ENCODE measurements around the gene TGFBI.

TGFBI gene

DNA sequence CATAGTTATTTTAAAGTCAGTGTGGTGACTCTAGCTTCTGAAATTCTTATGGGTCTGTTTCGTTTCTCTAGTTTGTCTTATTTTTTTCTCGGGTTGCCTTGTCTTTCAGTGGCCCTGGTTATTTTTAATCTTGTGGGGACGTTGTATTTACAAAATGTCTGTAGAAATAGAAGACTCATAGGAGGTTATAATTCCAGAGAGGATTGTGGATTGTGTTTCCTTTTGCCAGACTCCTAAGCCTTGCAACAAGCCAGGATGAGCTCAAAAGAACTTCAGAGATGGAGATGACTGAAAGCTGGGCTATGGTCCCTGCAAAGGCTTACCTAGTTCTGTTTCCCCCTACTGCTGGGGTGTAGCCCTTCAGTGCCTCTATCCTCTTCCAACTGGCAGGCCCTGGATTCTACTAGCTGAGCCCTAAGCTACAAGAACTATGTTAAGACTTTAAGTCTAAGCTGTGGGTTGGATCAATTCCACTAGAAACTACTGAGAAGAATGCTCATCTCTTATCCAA is 41.8 kb upstream of the TGFBI start:
- no peak overlapping the region for H3K27ac ChIP-seq (ENCODE audit: low read depth, low read length)
- no peaks in the 10 kb centered on the region for H3K9me3 ChIP-seq (ENCODE audit: control insufficient read depth, insufficient read depth, low read length)
- no peaks in the 10 kb centered on the region for H3K79me2 ChIP-seq (ENCODE audit: control insufficient read depth, low read length)
- no peaks in the 10 kb centered on the region for H3K9me2 ChIP-seq (replicated peaks; ENCODE audit: control insufficient read depth, low read length)
- no peak overlapping the region for H3K4me2 ChIP-seq (ENCODE audit: low read length)
- H4K20me1 ChIP-seq (ENCODE audit: control insufficient read depth, insufficient read depth, low read depth, low read length), result no peaks in the 10 kb centered on the region
- H3F3A ChIP-seq (ENCODE audit: control insufficient read depth, insufficient read depth), result no peaks in the 10 kb centered on the region
- H3K36me3 ChIP-seq (ENCODE audit: control insufficient read depth, low read length), result no peaks in the 10 kb centered on the region
- no peaks in the 10 kb centered on the region for H3K4me1 ChIP-seq (ENCODE audit: control insufficient read depth, low read length)
- H3K27me3 ChIP-seq (ENCODE audit: control insufficient read depth, low read length), result peaks cover 13% of the 10 kb centered on the region
- no peak overlapping the region for H3K4me3 ChIP-seq (ENCODE audit: low read length)
- TF ChIP-seq, protein P1, sequence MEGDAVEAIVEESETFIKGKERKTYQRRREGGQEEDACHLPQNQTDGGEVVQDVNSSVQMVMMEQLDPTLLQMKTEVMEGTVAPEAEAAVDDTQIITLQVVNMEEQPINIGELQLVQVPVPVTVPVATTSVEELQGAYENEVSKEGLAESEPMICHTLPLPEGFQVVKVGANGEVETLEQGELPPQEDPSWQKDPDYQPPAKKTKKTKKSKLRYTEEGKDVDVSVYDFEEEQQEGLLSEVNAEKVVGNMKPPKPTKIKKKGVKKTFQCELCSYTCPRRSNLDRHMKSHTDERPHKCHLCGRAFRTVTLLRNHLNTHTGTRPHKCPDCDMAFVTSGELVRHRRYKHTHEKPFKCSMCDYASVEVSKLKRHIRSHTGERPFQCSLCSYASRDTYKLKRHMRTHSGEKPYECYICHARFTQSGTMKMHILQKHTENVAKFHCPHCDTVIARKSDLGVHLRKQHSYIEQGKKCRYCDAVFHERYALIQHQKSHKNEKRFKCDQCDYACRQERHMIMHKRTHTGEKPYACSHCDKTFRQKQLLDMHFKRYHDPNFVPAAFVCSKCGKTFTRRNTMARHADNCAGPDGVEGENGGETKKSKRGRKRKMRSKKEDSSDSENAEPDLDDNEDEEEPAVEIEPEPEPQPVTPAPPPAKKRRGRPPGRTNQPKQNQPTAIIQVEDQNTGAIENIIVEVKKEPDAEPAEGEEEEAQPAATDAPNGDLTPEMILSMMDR (IDR thresholded peaks at IDR 0.05; ENCODE audit: low read depth, low read length, poor library complexity, severe bottlenecking), result no peak
- TF ChIP-seq EZH2phosphoT487 (IDR thresholded peaks at IDR 0.05; ENCODE audit: borderline replicate concordance, low read length), result no peak

DNA sequence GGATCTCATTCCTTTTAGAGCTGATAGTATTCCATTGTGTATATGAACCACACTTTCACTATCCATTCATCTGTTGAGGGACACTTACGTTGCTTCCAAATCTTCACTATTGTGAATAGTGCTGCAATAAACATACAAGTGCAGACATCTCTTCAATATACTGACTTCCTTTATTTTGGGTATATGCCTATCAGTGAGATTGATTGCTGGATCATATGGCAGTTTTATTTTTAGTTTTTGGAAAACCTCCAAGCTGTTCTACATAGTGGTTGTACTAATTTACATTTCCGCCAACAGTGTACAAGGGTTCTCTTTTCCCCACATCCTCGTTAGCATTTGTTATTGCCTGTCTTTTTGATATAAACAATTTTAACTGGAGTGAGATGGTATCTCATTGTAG is 40.2 kb upstream of the TGFBI start:
- Histone ChIP-seq H3K4me1 (ENCODE audit: control insufficient read depth, low read length) (no peaks in the 10 kb centered on the region), H3K9me2 (replicated peaks; ENCODE audit: control insufficient read depth, low read length) (no peaks in the 10 kb centered on the region), H3K79me2 (ENCODE audit: control insufficient read depth, low read length) (no peaks in the 10 kb centered on the region), H4K20me1 (ENCODE audit: control insufficient read depth, insufficient read depth, low read depth, low read length) (no peaks in the 10 kb centered on the region), H3K4me3 (ENCODE audit: low read length) (no peak overlapping the region), H3K36me3 (ENCODE audit: control insufficient read depth, low read length) (no peaks in the 10 kb centered on the region), H3K9me3 (ENCODE audit: control insufficient read depth, insufficient read depth, low read length) (no peaks in the 10 kb centered on the region), H3K27me3 (ENCODE audit: control insufficient read depth, low read length) (peaks cover 16% of the 10 kb centered on the region), H3K27ac (ENCODE audit: low read depth, low read length) (no peak overlapping the region), H3K4me2 (ENCODE audit: low read length) (no peak overlapping the region), H3F3A (ENCODE audit: control insufficient read depth, insufficient read depth) (no peaks in the 10 kb centered on the region)
- TF ChIP-seq, protein P1 (IDR thresholded peaks at IDR 0.05; ENCODE audit: low read depth, low read length, poor library complexity, severe bottlenecking), result no peak

DNA sequence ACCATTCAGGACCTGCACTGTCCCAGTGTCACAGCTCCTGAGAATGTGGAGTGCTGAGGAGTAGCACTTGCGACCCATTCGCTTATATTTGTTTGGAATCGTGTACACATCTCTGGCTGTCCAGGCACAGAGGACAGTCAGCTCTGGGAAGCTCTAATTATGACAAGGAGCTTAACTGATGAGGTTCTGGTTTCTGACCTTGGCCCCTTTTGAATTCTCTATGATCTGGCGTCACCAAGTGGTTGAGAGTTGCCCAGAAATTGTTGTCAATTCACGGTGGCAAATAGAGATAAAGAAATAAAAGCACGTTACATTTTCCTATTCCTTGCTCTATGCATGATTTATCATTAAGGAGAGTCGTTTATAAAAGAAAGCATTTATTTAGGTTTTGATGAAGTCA is 39.1 kb upstream of the TGFBI start:
- Histone ChIP-seq H3K4me1 (ENCODE audit: control insufficient read depth, low read length) (no peaks in the 10 kb centered on the region), H3K9me2 (replicated peaks; ENCODE audit: control insufficient read depth, low read length) (no peaks in the 10 kb centered on the region), H3K27me3 (ENCODE audit: control insufficient read depth, low read length) (peaks cover 18% of the 10 kb centered on the region), H3K4me2 (ENCODE audit: low read length) (no peak overlapping the region), H3K36me3 (ENCODE audit: control insufficient read depth, low read length) (no peaks in the 10 kb centered on the region), H3K27ac (ENCODE audit: low read depth, low read length) (no peak overlapping the region), H3K4me3 (ENCODE audit: low read length) (no peak overlapping the region), H3K79me2 (ENCODE audit: control insufficient read depth, low read length) (no peaks in the 10 kb centered on the region), H3F3A (ENCODE audit: control insufficient read depth, insufficient read depth) (no peaks in the 10 kb centered on the region), H3K9me3 (ENCODE audit: control insufficient read depth, insufficient read depth, low read length) (no peaks in the 10 kb centered on the region), H4K20me1 (ENCODE audit: control insufficient read depth, insufficient read depth, low read depth, low read length) (no peaks in the 10 kb centered on the region)
- TF ChIP-seq, protein P1 (IDR thresholded peaks at IDR 0.05; ENCODE audit: low read depth, low read length, poor library complexity, severe bottlenecking), result no peak
- no peak for TF ChIP-seq EZH2phosphoT487 (IDR thresholded peaks at IDR 0.05; ENCODE audit: borderline replicate concordance, low read length)

Measured in DOHH2 (cell line).